Stimulated activated CD4-positive, alpha-beta T cell treated with anti-CD3 and anti-CD28 coated beads, Interleukin-2, amount 100 ng/mL, for 48 hours (primary cell): ENCODE data around the gene TMEM161B.
"Not testable (repeated sequence)": the region's sequence is repeated elsewhere in the genome, so short reads cannot be mapped to it uniquely, and the experiment has no call there.

Experiments used
- DNase-seq, 2 donors: peaks; one replicate each; pipeline ENCODE4 v3.0.0-alpha.2; 2020

TMEM161B gene

DNA sequence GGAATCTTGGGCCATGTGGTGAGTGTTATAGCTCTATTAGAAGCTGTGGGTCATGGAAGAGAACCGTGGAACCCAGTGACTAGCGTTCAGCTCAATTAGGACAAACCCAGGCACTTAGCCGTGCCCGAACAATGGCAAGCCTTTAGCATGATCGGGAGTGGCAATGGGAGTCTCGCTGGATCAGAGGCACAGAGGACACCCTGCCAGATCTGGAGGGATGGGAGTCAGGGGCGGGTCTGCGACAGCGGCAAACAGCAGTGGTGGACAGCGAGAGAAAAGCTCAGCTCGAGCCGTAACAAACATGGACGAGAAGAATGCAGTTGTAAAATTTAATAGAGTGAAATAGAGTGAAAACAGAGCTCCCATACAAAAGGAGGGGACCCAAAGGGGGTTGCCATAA lies 91.2 kb downstream of the TMEM161B start:
- not testable (repeated sequence) for DNase-seq

DNA sequence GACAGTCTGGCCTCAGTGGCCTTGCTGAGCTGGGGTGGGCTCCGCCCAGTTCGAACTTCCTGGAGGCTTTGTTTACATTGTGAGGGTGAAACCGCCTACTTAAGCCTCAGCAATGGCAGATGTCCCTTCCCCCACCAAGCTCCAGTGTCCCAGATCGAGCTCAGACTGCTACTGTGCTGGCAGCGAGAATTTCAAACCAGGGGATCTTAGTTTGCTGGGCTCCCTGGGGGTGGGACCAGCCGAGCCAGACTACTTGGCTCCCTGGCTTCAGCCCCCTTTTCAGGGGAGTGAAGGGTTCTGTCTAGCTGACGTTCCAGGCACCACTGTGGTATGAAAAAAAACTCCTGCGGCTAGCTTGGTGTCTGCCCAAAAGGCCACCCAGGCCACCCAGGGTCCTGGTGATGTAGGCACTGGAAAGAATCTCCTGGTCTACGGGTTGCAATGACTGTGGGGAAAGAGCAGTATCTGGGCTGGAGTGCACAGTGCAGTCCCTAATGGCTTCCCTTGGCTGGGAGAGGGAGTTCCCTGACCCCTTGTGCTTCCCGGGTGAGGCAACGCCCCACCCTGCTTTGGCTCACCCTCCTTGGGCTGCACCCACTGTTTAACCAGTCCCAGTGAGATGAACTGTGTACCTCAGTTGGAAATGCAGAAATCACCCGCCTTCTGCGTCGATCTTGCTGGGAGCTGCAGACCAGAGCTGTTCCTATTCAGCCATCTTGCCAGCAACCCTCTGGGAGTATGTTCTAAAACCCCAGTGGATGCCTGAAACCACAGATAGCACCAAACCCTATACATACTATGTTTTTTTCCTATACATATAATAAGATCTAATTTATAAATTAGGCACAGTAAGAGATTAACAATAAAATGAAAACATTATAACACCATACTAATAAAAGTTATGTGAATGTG lies 95.5 kb downstream of the TMEM161B start:
- DNase-seq = no peak

DNA sequence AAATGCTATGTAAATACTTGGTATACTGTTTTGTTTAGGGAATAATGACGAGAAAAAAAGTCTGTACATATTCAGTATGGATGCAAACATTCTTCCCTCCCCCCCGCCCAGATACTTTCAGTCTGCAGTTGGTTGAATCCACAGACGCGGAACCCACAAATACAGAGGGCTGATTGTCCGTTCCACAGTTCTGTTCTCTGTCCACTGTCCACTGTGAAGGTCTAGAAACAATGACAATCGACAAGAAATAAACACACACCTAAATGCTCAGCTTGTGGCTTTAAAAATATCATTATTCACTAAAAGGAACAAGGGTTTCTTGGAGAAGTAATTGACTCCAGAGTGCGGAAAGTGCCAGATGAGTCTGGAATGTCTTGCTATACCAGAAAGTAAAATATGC lies 109.1 kb downstream of the TMEM161B start:
- no peak for DNase-seq

DNA sequence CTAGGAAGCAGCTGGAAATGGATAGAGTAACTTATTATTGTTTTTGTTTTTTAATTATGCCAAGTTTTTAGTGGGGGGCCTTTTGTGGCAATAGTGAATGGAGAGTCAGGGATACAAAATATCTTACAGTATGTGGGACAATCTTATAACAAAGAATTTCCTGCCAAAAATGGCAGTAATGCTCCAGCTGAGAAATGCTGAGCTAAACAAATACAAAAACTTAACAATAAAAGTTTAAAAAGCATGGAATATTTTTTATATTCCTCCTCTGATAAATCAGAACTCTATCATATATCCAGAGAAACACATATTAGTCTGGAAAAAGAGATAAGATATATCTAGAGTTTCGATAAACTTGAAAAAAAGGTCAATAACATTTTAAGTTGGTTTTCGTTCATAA lies 110.6 kb downstream of the TMEM161B start:
- no peak for DNase-seq

DNA sequence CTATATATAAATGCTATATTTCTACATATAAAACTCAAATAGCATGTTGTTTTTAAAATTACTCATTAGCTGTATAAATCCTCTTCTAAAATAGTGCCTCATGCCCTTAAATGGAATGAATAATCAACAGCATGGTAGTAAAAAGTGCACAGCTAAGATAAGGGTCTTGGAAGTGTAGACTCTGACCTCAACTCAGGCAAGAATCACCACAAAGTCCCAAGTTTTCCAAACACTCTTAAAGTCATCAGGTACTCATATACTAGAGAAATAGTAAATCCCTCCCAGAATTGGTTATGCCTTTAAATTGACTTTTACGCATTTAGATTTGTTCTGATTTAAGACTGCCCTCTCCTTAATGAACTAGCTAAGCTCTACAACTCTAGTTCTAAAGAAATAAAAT lies 113.8 kb downstream of the TMEM161B start:
- DNase-seq = no peak

DNA sequence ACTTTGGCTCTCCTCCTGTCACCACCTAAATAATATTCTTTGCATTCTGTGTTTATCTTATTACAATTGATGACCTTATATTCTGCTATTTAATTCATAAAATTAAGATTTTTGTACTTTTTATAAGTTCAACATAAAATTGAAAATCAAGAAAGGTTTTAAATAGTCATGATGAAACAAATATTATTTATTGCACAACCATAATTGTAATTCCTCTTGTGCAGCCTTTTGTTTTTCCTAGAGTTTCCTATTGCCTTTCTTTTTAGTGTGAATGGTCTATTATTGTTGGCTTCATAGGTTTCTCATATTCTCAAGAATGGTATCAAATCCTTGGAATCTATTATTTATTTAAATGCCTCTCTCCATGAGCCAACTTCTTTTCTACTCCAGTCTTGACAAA lies 117.9 kb downstream of the TMEM161B start:
- no peak for DNase-seq

DNA sequence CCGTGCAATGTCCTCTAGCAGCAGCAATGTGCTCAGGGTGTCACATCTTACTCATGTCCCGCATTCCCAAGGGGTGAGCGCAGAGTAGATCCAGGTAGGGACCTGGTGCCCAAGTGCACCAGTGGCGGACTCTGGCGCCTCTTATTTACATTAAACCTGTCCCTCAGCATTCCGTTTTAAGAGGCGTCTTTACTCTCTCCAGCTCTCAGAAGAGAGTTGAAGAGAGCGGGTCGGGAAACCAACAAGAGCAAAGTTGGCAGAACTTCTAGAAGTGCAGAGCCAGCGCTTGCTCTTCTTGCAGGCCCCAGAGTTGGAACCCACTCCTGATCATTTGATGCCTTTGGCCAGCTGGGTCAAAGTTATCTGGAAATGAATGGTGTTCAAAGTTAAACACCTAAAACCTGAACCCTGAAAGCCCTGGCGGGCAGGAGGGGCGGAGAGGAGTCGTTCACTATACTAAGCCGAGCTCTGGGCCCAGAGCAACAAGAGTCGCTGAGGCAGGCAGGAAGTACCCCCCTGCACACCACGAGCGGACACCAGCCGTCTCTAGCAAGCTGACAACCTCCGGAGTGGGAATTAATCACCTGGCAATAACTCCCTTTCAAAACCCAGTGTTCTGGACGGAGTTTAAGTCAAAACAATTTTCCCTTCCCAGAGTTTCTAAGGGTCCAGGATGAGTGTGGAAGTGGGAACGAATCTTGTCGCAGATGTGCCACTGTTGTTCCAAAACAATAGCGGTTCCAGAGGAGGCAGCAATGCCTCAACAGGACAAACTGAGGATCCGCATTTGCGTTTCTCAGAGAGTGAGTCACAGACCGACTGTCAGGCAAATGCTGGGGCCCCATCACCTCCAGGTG lies 122.8 kb downstream of the TMEM161B start:
- DNase-seq = no peak

DNA sequence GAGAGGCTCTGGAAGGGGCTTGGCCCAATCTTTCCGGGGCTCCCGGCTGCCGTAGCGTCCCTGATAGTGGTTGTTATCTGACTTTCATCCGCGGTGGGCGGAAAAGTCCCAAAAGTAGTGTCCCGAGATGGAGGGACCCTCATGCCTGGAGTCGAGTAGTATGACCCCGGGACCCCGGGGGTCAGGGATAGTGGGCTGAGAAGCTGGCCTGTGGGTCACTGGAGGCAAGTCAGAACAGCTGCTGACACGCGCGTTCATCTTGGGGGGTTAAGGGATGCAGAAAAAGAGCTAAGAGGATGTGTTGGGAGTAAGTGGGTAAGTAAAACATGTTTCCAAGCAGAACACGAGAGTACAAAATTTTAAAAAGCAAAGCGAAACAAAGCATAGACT lies 123.4 kb downstream of the TMEM161B start:
- DNase-seq = no peak
